GM23338 (cell line): ENCODE measurements around the gene FOXA1. TPM values are rescaled to one million over a fixed set of nuclear protein-coding genes. Genes with fewer than 3 reads are reported as not detected.
A peak's percentile ranks its signal among the peaks of the same experiment; 100 is the strongest.

ENCODE experiments used
- ATAC-seq: fragments of 200-7000 bp; cut with Tn5 transposase; 3 replicates; pipeline ENCODE4 v1.9.1; 2020
- DNase-seq: peaks from one replicate; pipeline ENCODE4 v3.0.0-alpha.2; 2015; ENCODE audit warnings: low spot score
- H2AFZ ChIP-seq: fragments of 200-600 bp; sonication (generic); 2 replicates; pipeline ENCODE4 v1.8.0; 2016; ENCODE audit warnings: antibody characterized with exemption, mild to moderate bottlenecking, moderate library complexity
- H3F3A ChIP-seq: fragments of 200-600 bp; sonication (generic); replicated peaks from 2 replicates; pipeline ENCODE4 v1.8.0; 2017; ENCODE audit warnings: antibody characterized with exemption, mixed run types, low read depth
- H3K27ac ChIP-seq: fragments of 200-600 bp; sonication (generic); 2 replicates; pipeline ENCODE4 v1.6.1; 2016; ENCODE audit warnings: low read depth
- H3K27me3 ChIP-seq: fragments of 200-600 bp; sonication (generic); 2 replicates; pipeline ENCODE4 v1.8.0; 2016; ENCODE audit warnings: mild to moderate bottlenecking, mixed run types, moderate library complexity; ENCODE audit not compliant: insufficient read depth
- H3K36me3 ChIP-seq: fragments of 200-600 bp; sonication (generic); 2 replicates; pipeline ENCODE4 v1.8.0; 2016; ENCODE audit warnings: mild to moderate bottlenecking; ENCODE audit not compliant: insufficient read depth
- H3K4me1 ChIP-seq: fragments of 200-600 bp; sonication (generic); 2 replicates; pipeline ENCODE4 v1.8.0; 2016; ENCODE audit warnings: mild to moderate bottlenecking, moderate library complexity; ENCODE audit not compliant: insufficient read depth
- H3K4me2 ChIP-seq: fragments of 200-600 bp; sonication (generic); 2 replicates; pipeline ENCODE4 v1.7.1; 2017; ENCODE audit warnings: mixed run types
- H3K4me3 ChIP-seq: fragments of 200-600 bp; sonication (generic); 2 replicates; pipeline ENCODE4 v1.6.1; 2016; ENCODE audit warnings: mixed run types
- H3K79me2 ChIP-seq: fragments of 200-600 bp; sonication (generic); replicated peaks from 2 replicates; pipeline ENCODE4 v1.8.0; 2017; ENCODE audit warnings: mild to moderate bottlenecking; ENCODE audit not compliant: insufficient read depth
- H3K9me2 ChIP-seq: fragments of 200-600 bp; sonication (generic); 2 replicates; pipeline ENCODE4 v1.8.0; 2017; ENCODE audit not compliant: insufficient read depth
- H4K20me1 ChIP-seq: fragments of 200-600 bp; sonication (generic); replicated peaks from 2 replicates; pipeline ENCODE4 v1.8.0; 2017; ENCODE audit warnings: mild to moderate bottlenecking; ENCODE audit not compliant: insufficient read depth
- H3K27ac Mint-ChIP-seq: 2 replicates; pipeline ENCODE4 v1.8.0; 2020; ENCODE audit warnings: inconsistent platforms, mild to moderate bottlenecking, moderate library complexity, mixed read lengths
- H3K27me3 Mint-ChIP-seq: 3 replicates; pipeline ENCODE4 v1.8.0; 2022; ENCODE audit warnings: low read depth, mild to moderate bottlenecking, moderate library complexity, mixed read lengths, inconsistent platforms; ENCODE audit not compliant: insufficient read depth, poor library complexity
- H3K36me3 Mint-ChIP-seq: 3 replicates; pipeline ENCODE4 v1.8.0; 2021; ENCODE audit warnings: low read depth, mild to moderate bottlenecking, inconsistent platforms, moderate library complexity, mixed read lengths
- H3K4me1 Mint-ChIP-seq: 3 replicates; pipeline ENCODE4 v1.8.0; 2020; ENCODE audit warnings: mild to moderate bottlenecking, inconsistent platforms, mixed read lengths
- H3K4me3 Mint-ChIP-seq: 3 replicates; pipeline ENCODE4 v1.8.0; 2021; ENCODE audit warnings: moderate library complexity, mild to moderate bottlenecking, inconsistent platforms, mixed read lengths
- H3K9me3 Mint-ChIP-seq: 3 replicates; pipeline ENCODE4 v1.8.0; 2020; ENCODE audit warnings: moderate library complexity, mild to moderate bottlenecking, inconsistent platforms, mixed read lengths
- CREB1 ChIP-seq: fragments of 250-450 bp; sonication (Bioruptor Pico); IDR thresholded peaks from 2 replicates; pipeline ENCODE4 v1.5.0; 2020; ENCODE audit warnings: low read depth, mild to moderate bottlenecking, moderate library complexity
- EZH2 ChIP-seq: fragments of 200-600 bp; sonication (generic); IDR thresholded peaks from one replicate; pipeline ENCODE4 v1.8.0; 2017; ENCODE audit warnings: antibody characterized with exemption, mild to moderate bottlenecking, low read depth; ENCODE audit not compliant: unreplicated experiment
- EZH2phosphoT487 ChIP-seq: fragments of 200-600 bp; sonication (generic); IDR thresholded peaks from one replicate; pipeline ENCODE4 v1.8.1; 2018; ENCODE audit warnings: antibody characterized with exemption; ENCODE audit not compliant: unreplicated experiment
- JUNB ChIP-seq: IDR thresholded peaks from one replicate; pipeline ENCODE4 v1.6.1; 2016; ENCODE audit warnings: antibody characterized with exemption; ENCODE audit not compliant: unreplicated experiment
- NANOG ChIP-seq: IDR thresholded peaks from 2 replicates; pipeline ENCODE4 v1.6.1; 2016; ENCODE audit warnings: antibody characterized with exemption, borderline replicate concordance
- ZNF114 ChIP-seq: fragments of 250-450 bp; sonication (Bioruptor Pico); IDR thresholded peaks from 2 replicates; pipeline ENCODE4 v1.5.0; 2020; ENCODE audit warnings: mild to moderate bottlenecking, moderate library complexity
- ZNF331 ChIP-seq: fragments of 250-450 bp; sonication (Bioruptor Pico); IDR thresholded peaks from 2 replicates; pipeline ENCODE4 v1.5.0; 2020; ENCODE audit warnings: low read depth, mild to moderate bottlenecking, moderate library complexity
- polyA plus RNA-seq: library from polyadenylated mRNA; unstranded; fragments of >200 nt; fragmentation: Nextera tagmentation; extraction: Ambion mirVana; gene quantifications from 2 replicates; pipeline ENCODE4 v1.2.1, GENCODE V29; 2016
- total RNA-seq: library from RNA; depleted of rRNA; stranded (reverse); fragments of >200 nt; shearing (Covaris generic); gene quantifications from 2 replicates; pipeline ENCODE4 v1.2.3, GENCODE V29; 2014
- TF ChIP-seq, protein P1 (sequence below), 2 experiments: fragments of 200-600 bp in 1 of 2; sonication (generic) in 1 of 2; conservative IDR thresholded peaks; 2 replicates each; pipeline versions ENCODE4 v1.5.1 to v1.6.1; 2016 to 2017; ENCODE audit warnings: antibody characterized with exemption in 2 of 2, low read depth in 2 of 2, mild to moderate bottlenecking in 2 of 2, moderate library complexity in 1 of 2

FOXA1 gene
- total and polyA plus RNA-seq, 2 experiments from 2014 or later = not detected

DNA sequence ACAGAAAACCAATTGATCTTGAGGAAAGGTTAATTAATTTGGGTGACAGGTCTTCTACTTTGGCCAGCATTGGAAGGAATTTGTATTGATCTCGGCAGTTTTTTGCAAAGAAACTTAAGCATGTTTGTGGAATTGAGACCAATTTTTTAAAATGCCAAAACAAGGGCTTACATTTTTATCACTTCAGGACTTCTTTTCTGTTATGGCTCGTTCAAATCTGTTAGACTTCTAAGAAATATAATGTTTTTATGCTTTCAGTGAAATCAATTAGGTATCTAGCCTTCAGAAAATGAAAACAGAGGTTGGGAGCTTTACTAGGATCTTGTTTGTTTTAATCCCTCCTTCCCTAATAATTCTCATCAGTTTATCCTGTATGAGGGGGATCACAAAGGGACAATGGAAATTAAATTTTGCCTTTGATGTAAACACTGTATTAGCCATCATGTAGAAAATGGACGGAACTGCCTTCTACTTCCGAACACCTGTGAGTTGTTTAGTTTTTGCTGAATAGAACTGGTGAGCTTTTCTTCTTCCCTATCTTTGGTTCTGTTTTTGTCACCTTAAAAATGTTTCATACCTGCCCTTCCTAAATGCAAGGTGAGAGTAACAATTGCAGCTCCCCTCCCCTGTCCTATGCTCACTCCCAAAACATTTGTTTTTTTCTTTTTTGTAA lies 7.8 kb downstream of the FOXA1 start:
- H3K4me1 ChIP-seq = peaks cover 71% of the 10 kb centered on the region

DNA sequence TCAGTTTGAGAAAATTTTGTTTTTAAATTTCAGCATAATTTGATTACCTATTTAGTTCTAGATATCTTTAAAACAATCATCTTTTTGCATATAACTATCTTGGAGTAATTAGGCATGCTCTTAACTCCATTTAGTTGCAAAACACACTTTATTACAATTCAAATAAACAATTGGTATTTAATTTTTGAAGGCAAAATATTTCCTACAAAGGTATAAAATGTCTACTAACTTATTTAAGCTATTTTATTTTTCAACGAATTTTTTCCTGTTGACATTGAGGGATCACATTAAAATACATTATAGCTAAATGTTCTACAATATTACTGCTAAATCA lies 8.3 kb downstream of the FOXA1 start:
- no peaks in the 10 kb centered on the region for H3K79me2 ChIP-seq
- peak; percentile 61 for TF ChIP-seq EZH2
- no peak for TF ChIP-seq JUNB
- no peak overlapping the region for H2AFZ ChIP-seq
- H3K27ac ChIP-seq = no peak overlapping the region
- H3K4me1 ChIP-seq = peaks cover 73% of the 10 kb centered on the region
- H3K27me3 Mint-ChIP-seq = peaks cover 96% of the 10 kb centered on the region
- H3K27me3 ChIP-seq = peaks cover 100% of the 10 kb centered on the region
- peak overlapping the region; percentile 73; the same call in 2 of the 3 replicates for H3K4me3 Mint-ChIP-seq
- H3K27ac Mint-ChIP-seq = no peak overlapping the region
- peak overlapping the region; percentile 75; the same call in 1 of the 2 replicates for H3K4me3 ChIP-seq
- DNase-seq (no peak), ATAC-seq (no peak)
- no peaks in the 10 kb centered on the region for H3K36me3 ChIP-seq
- peaks cover 53% of the 10 kb centered on the region for H3K4me1 Mint-ChIP-seq
- H3K9me2 ChIP-seq = no peaks in the 10 kb centered on the region
- peaks cover 25% of the 10 kb centered on the region for H4K20me1 ChIP-seq
- H3K9me3 Mint-ChIP-seq = no peaks in the 10 kb centered on the region; the same call in 2 of the 3 replicates
- H3K36me3 Mint-ChIP-seq = no peaks in the 10 kb centered on the region
- peaks cover 6% of the 10 kb centered on the region for H3F3A ChIP-seq
- H3K4me2 ChIP-seq = peak overlapping the region; percentile 93

More for the DNA sequence above, 7.8 kb downstream of the FOXA1 start:
- H3F3A ChIP-seq = peaks cover 6% of the 10 kb centered on the region
- TF ChIP-seq EZH2 (peak; percentile 44), EZH2phosphoT487 (no peak)
- peaks cover 100% of the 10 kb centered on the region for H3K27me3 ChIP-seq
- H3K4me1 Mint-ChIP-seq = peaks cover 55% of the 10 kb centered on the region
- peak overlapping the region; percentile 73; the same call in 1 of the 2 replicates for H2AFZ ChIP-seq
- no peaks in the 10 kb centered on the region for H3K9me2 ChIP-seq
- peak overlapping the region; percentile 73 for H3K4me3 Mint-ChIP-seq
- no peak overlapping the region for H3K27ac Mint-ChIP-seq
- H3K27me3 Mint-ChIP-seq = peaks cover 97% of the 10 kb centered on the region
- DNase-seq = no peak
- peak overlapping the region; percentile 93 for H3K4me2 ChIP-seq
- no peak overlapping the region for H3K27ac ChIP-seq
- no peaks in the 10 kb centered on the region; the same call in 2 of the 3 replicates for H3K9me3 Mint-ChIP-seq
- no peak for ATAC-seq
- H4K20me1 ChIP-seq = peaks cover 25% of the 10 kb centered on the region
- no peaks in the 10 kb centered on the region for H3K36me3 ChIP-seq
- no peaks in the 10 kb centered on the region for H3K36me3 Mint-ChIP-seq
- no peaks in the 10 kb centered on the region for H3K79me2 ChIP-seq
- H3K4me3 ChIP-seq = peak overlapping the region; percentile 75

DNA sequence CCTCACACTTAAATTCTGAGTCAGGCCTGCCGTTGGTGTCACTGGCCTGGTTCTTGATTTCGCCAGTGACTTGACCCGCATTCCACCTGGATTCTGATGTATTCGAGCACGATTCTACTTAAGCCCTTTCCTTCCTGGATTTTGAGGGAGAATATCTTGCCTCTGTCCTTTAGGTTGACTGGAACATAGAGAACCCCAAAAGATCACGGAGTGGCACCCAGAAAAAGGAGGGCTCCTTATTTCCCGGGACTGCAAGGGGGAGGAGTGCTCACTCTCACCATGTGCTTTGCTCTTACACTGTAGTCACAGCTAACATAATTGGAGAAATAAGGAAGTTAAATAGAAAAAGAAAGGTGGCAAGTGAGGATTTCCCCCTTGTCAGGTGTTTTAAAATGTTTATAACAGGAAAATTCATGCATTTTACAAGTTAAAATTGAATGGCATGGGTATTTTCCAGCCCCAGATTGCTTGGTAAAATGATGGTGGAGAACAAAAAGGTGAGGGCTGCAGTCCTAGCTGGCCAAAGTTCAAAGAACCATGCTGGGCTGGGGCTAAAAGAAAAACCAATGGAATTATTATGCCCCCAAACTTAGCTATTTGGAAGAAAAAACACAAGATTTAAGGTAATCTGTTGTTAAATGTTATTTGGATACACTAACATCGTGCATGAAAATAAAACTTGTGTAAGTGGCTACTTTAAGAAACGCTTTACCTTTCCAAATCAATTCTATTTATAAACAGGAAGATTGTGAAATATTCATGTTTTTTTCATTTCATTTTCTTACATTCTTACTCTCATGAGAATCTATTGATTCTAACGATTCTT lies 8.9 kb downstream of the FOXA1 start:
- Mint-ChIP-seq H3K27ac (no peak overlapping the region), H3K27me3 (peaks cover 97% of the 10 kb centered on the region), H3K36me3 (no peaks in the 10 kb centered on the region), H3K4me3 (peak overlapping the region; percentile 10; the same call in 2 of the 3 replicates), H3K4me1 (peaks cover 50% of the 10 kb centered on the region), H3K9me3 (no peaks in the 10 kb centered on the region; the same call in 2 of the 3 replicates)
- DNase-seq (peak; percentile 52), ATAC-seq (no peak)
- H3K4me3 ChIP-seq = peak overlapping the region; percentile 75; the same call in 1 of the 2 replicates
- H4K20me1 ChIP-seq = peaks cover 25% of the 10 kb centered on the region
- no peak overlapping the region for H3K27ac ChIP-seq
- H3K4me1 ChIP-seq = peaks cover 73% of the 10 kb centered on the region
- peak overlapping the region; percentile 93 for H3K4me2 ChIP-seq
- H2AFZ ChIP-seq = no peak overlapping the region
- no peaks in the 10 kb centered on the region for H3K9me2 ChIP-seq
- TF ChIP-seq CREB1 (no peak), NANOG (no peak), ZNF331 (CRISPR knock-in tag) (no peak), EZH2 (peak; percentile 73), EZH2phosphoT487 (no peak), ZNF114 (no peak)
- TF ChIP-seq, protein P1, sequence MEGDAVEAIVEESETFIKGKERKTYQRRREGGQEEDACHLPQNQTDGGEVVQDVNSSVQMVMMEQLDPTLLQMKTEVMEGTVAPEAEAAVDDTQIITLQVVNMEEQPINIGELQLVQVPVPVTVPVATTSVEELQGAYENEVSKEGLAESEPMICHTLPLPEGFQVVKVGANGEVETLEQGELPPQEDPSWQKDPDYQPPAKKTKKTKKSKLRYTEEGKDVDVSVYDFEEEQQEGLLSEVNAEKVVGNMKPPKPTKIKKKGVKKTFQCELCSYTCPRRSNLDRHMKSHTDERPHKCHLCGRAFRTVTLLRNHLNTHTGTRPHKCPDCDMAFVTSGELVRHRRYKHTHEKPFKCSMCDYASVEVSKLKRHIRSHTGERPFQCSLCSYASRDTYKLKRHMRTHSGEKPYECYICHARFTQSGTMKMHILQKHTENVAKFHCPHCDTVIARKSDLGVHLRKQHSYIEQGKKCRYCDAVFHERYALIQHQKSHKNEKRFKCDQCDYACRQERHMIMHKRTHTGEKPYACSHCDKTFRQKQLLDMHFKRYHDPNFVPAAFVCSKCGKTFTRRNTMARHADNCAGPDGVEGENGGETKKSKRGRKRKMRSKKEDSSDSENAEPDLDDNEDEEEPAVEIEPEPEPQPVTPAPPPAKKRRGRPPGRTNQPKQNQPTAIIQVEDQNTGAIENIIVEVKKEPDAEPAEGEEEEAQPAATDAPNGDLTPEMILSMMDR (conservative IDR thresholded peaks at IDR 0.05; ENCODE audit: low read depth in 2 of 2) = no peak
- no peaks in the 10 kb centered on the region for H3K79me2 ChIP-seq
- peaks cover 100% of the 10 kb centered on the region for H3K27me3 ChIP-seq
- peaks cover 6% of the 10 kb centered on the region for H3F3A ChIP-seq
- no peaks in the 10 kb centered on the region for H3K36me3 ChIP-seq
